Heart right ventricle (tissue), 16 donors: ENCODE results near the gene GABRA6. TPM values are rescaled to one million over a fixed set of nuclear protein-coding genes. Genes with fewer than 3 reads are reported as not detected.

Experiments used
- ATAC-seq, 8 donors: fragments of 200-7000 bp; cut with Tn5 transposase; one replicate each; pipeline ENCODE4 v1.9.1; 2020; ENCODE audit warnings: mild to moderate bottlenecking in 8 of 8, moderate library complexity in 8 of 8, moderate number of reproducible peaks in 1 of 8
- DNase-seq, 2 donors: peaks; one replicate each; pipeline ENCODE4 v3.0.0-alpha.2; 2020
- H3K27ac ChIP-seq, 10 donors: fragments of 200-600 bp; sonication (generic) in 2 of 10; one replicate each; pipeline versions ENCODE4 v1.5.0 to v1.8.0; 2020 to 2022; ENCODE audit warnings: mild to moderate bottlenecking in 3 of 10
- H3K27me3 ChIP-seq, 7 donors: fragments of 200-600 bp; one replicate each; pipeline ENCODE4 v1.8.0; 2021 to 2022; ENCODE audit warnings: mild to moderate bottlenecking in 2 of 7
- H3K36me3 ChIP-seq, 9 donors: fragments of 200-600 bp; sonication (generic) in 1 of 9; one replicate each; pipeline versions ENCODE4 v1.5.0 to v1.8.0; 2020 to 2022; ENCODE audit warnings: mild to moderate bottlenecking in 2 of 9
- H3K4me1 ChIP-seq, 9 donors: fragments of 200-600 bp; sonication (generic) in 1 of 9; one replicate each; pipeline versions ENCODE4 v1.5.0 to v1.8.0; 2020 to 2022; ENCODE audit warnings: mild to moderate bottlenecking in 4 of 9
- H3K4me3 ChIP-seq, 10 donors: fragments of 200-600 bp; sonication (generic) in 2 of 10; one replicate each; pipeline versions ENCODE4 v1.5.0 to v1.8.0; 2020 to 2022; ENCODE audit warnings: mild to moderate bottlenecking in 7 of 10, moderate library complexity in 2 of 10
- H3K9me3 ChIP-seq, 11 donors: fragments of 200-600 bp in 10 of 11; sonication (generic) in 2 of 11; one replicate each; pipeline versions ENCODE4 v1.5.0 to v1.8.0; 2013 to 2022; ENCODE audit warnings: mild to moderate bottlenecking in 2 of 11, control low read depth in 1 of 11, moderate library complexity in 1 of 11
- CTCF ChIP-seq, 9 donors: fragments of 200-600 bp; sonication (generic) in 2 of 9; IDR thresholded peaks; one replicate each; pipeline versions ENCODE4 v1.5.0 to v1.8.0; 2021 to 2022; ENCODE audit warnings: antibody characterized with exemption in 9 of 9, mild to moderate bottlenecking in 5 of 9, moderate library complexity in 1 of 9
- WGBS, 2 donors: extraction: QIAGEN DNeasy Blood & Tissue Kit; methylation state at CpG; one replicate each; pipeline ENCODE4 v1.1.7; 2013; ENCODE audit warnings: inconsistent platforms in 1 of 2; 5-methylcytosine and 5-hydroxymethylcytosine counted together
- intact Hi-C, 10 donors: fragments of 100-400 bp; cut with DNase I; formaldehyde crosslinking; loops; one replicate each; pipeline versions ENCODE4 v1.11.1 to v1.14.2; 2022
- polyA plus RNA-seq, 2 donors: library from polyadenylated mRNA; stranded (reverse); fragments of 200-250 nt; gene quantifications; one replicate each; pipeline ENCODE4 v1.2.3, GENCODE V29; 2013
- total RNA-seq, 10 donors: library from RNA; stranded (reverse); fragmentation: NEBNext Ultra II Directional in 3 of 10; extraction: Animal tissue kit (Norgen Biotek cat#: 25700) in 3 of 10; gene quantifications; one replicate each; pipeline versions ENCODE4 v1.2.1 to v1.2.4, GENCODE V29; 2021 to 2023
- donor health status: Arrhythmogenic right ventricular cardiomyopathy.
- donor health status: ischemic (EF 13 %, LVEDD 7.1; RV severe dilation, severe dysfunction).
- donor health status: healthy with polysubstance abuse.
- donor health status: DM: no; HTN: yes; CAD: no.
- donor health status: DM: no; HTN: no; CAD: no.
- donor health status: ischemic (EF 25% LVEDD 6.9; RV normal size, moderate dysfunction).
- donor health status: ischemic (EF 25% LVEDD 5.7; RV mildly dilated, moderate dysfunction).
- donor health status: healthy.
- donor health status: DM: yes; HTN: yes; CAD: no.
- donor health status: Ischemic cardiomyopathy.
- donor health status: ischemic (EF 35%, LVEDD 5.7; RV mildly dilated, moderate dysfunction).
- donor health status: nonischemic (EF 11% LVEDD 7.7; RV severe dilation, severe dysfunction).
- donor health status: DM: yes; HTN: yes; CAD: no.
- donor health status: PGD.
- donor health status: ischemic (EF 29% LVEDD 5.4; RV normal size, mild dysfunction).
- donor health status: nonischemic (EF 23%, LVEDD 6.1; RV moderate dilation, normal function).

Gene GABRA6
- total and polyA plus RNA-seq, 12 donors: not detected

- no peak for DNase-seq
- H3K4me3 ChIP-seq: no peak overlapping the region
- no peaks in the 10 kb centered on the region for H3K4me1 ChIP-seq
- H3K27ac ChIP-seq: no peak overlapping the region
- H3K27me3 ChIP-seq: no peaks in the 10 kb centered on the region
- 62 to 72% methylated on average over 4 of the region's 4 CpGs for WGBS, 2 donors
- no peaks in the 10 kb centered on the region for H3K36me3 ChIP-seq
- H3K9me3 ChIP-seq: peaks cover 0 to 3% (median 0%) of the 10 kb centered on the region in 11 donors
- intact Hi-C loops: no loop called here
- no peak for TF ChIP-seq CTCF (IDR thresholded peaks at IDR 0.05)
- no peak for ATAC-seq
Measured at GRCh38 chr5:161700065-161700464, 14.5 kb downstream of the GABRA6 start.

GRCh38 chr5:161703528-161703927 is 18.0 kb downstream of the GABRA6 start:
- Histone ChIP-seq H3K9me3 (peaks cover 0 to 3% (median 0%) of the 10 kb centered on the region in 11 donors), H3K27me3 (no peaks in the 10 kb centered on the region), H3K4me3 (no peak overlapping the region), H3K36me3 (no peaks in the 10 kb centered on the region), H3K27ac (no peak overlapping the region), H3K4me1 (no peaks in the 10 kb centered on the region)
- intact Hi-C loops: no loop called here
- no peak for DNase-seq
- 73 to 76% methylated on average over 2 of the region's 2 CpGs for WGBS, 2 donors
- TF ChIP-seq CTCF (IDR thresholded peaks at IDR 0.05): no peak
- no peak for ATAC-seq

- intact Hi-C loops: no loop called here
Measured at GRCh38 chr5:161707382-161707781, 21.9 kb downstream of the GABRA6 start.

GRCh38 chr5:161709239-161709638 is 23.7 kb downstream of the GABRA6 start:
- H3K4me1 ChIP-seq: no peaks in the 10 kb centered on the region
- no peaks in the 10 kb centered on the region for H3K27me3 ChIP-seq
- DNase-seq: no peak
- WGBS, 2 donors: 78 to 81% methylated on average over 5 of the region's 5 CpGs
- ATAC-seq: no peak
- H3K4me3 ChIP-seq: no peak overlapping the region
- H3K9me3 ChIP-seq: no peaks in the 10 kb centered on the region
- H3K27ac ChIP-seq: no peak overlapping the region
- intact Hi-C loops: no loop called here
- no peak for TF ChIP-seq CTCF (IDR thresholded peaks at IDR 0.05)
- no peaks in the 10 kb centered on the region for H3K36me3 ChIP-seq

More at GRCh38 chr5:161707382-161707781, 21.9 kb downstream of the GABRA6 start:
- H3K4me3 ChIP-seq: no peak overlapping the region
- no peaks in the 10 kb centered on the region for H3K36me3 ChIP-seq
- H3K4me1 ChIP-seq: no peaks in the 10 kb centered on the region
- ATAC-seq (no peak), DNase-seq (no peak)
- no peaks in the 10 kb centered on the region for H3K27me3 ChIP-seq
- TF ChIP-seq CTCF (IDR thresholded peaks at IDR 0.05): no peak
- no peak overlapping the region for H3K27ac ChIP-seq
- H3K9me3 ChIP-seq: no peaks in the 10 kb centered on the region
- 43 to 44% methylated on average over 1 of the region's 1 CpG for WGBS, 2 donors
